Measurements from ENCODE around the gene NEUROD2.

The NEUROD2 gene

DNA sequence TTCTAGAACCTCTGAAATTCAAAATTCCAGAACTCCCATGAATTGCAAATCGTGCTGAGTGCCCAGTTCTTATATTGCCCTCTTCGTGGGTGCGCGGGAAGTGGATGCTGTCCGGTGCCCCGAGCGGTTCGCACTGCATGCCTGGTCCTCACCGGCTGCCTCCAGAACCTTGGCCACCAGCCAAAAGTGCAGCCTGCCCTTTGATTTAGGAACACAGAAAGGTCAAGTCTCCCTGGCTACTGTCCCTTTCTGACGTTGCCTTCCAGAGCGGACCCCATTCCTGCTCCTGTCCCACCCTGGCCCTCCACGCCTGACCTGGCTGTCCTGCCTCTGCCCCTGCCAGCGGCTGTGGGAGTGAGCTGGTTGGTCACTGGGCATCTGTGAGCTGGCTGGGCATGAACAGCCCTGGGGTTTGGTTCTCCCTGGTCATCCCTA lies 9.7 kb downstream of the NEUROD2 start:
- TF ChIP-seq CTCF (IDR thresholded peaks at IDR 0.05; ENCODE audit: low read depth, low read length, missing control alignments), result no peak
- no peak overlapping the region for H3K4me3 ChIP-seq (ENCODE audit: low read depth, low read length)
- DNase-seq (ENCODE audit: low read depth), result no peak

DNA sequence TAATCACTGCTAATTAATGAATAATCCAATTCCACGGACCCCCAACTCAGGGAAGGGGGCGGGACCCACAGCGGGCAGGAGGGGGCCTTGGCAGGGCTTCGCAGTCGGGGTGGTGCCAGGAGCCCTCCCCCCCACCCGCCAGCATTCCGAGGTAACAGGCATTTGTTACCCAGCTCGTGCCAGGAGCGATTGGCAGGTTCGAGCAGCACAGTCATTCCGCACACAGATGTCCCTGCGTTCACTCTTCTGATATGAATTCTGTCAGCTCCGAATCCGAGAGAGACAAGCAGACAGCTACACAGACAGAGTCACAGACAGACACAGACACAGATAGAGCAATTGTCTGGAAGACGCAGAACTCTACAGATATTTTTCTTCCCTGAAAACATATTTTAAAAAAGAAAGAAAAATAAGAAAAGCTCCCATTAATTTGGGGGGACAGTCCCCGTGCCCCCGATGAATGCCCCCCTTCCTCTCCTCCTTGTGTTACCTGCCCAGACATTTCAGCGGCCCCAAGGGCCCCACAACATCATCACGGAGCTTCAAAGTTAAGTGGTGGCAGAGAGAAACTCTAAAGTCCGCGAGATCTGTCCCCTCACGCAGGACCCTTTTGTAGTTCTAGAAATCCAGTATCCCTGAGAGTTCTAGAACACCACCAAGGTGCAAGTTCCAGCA lies 10.2 kb downstream of the NEUROD2 start:
- DNase-seq (ENCODE audit: low read depth), result no peak

DNA sequence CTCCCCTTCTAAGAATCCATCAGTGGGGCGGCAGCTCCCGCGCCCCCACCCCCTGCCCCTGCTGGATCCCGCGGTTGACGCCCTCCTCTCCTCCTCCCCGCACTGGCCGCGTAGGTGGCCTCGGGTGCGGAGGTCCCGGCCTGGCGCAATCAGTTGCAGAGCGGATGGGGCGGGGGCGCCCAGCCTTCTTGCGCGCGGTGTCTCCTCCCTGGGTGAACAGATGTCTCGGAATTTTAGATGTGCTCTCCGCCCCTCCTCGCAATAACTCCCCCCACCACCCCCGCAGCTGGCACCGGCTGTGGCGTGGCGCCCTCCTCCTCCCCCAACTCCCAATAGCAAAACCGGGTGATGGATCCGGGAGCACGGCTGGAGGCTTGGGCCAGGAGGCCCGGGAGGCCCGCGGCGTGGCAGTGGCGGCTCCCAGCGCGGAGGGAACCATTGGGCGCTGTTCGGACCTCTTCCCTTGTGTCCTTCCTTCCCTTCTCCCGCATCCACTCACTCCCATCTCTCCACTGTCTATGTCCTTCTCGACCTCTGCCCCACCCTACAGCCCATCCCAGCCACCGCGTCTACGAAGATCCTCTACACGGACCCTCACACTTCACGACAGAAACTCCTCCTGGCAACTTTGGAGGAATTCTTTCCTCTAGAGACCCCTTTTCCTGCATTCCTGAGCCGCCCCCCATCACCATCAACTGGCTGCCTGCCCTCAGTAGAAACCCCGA lies 11.0 kb downstream of the NEUROD2 start:
- H3K4me3 ChIP-seq (ENCODE audit: low read depth, low read length), result no peak overlapping the region
- no peak for TF ChIP-seq CTCF (IDR thresholded peaks at IDR 0.05; ENCODE audit: low read depth, low read length, missing control alignments)
- no peak for DNase-seq (ENCODE audit: low read depth)

More for the DNA sequence above, 10.2 kb downstream of the NEUROD2 start:
- TF ChIP-seq CTCF (IDR thresholded peaks at IDR 0.05; ENCODE audit: low read depth, low read length, missing control alignments), result no peak
- H3K4me3 ChIP-seq (ENCODE audit: low read depth, low read length), result no peak overlapping the region

DNA sequence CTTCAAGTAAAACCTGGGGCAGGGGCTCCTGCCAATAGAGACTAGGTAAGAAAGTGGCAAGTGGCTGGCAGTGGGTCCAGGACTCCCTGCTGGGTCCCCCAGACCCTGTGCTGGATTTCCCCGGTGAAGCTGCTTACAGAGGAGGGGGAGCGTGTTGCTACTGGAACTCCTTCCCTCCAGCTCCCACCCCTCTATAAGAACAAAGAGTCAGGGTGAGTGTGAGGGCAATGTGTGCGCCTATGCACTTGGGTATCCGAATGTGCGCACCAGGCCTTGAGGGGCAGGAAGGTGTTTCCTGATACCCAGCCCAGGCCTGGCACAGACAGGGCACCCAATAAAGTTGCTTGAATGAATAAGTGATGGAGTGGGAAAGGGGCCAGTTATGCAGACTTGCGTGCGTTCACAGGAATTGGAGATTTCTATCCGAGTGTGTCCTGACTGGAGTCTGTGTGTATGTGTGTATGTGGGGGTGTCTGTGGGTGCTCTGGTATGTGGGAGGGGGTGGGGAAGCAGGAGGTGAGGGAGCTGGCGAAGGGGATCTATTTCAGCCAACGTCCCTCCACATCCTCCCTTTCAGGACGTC lies 11.7 kb downstream of the NEUROD2 start:
- no peak overlapping the region for H3K4me3 ChIP-seq (ENCODE audit: low read depth, low read length)

GRCh38 chr17:39595294-39595693 lies 12.4 kb downstream of the NEUROD2 start:
- H3K4me3 ChIP-seq (ENCODE audit: low read depth, low read length), result no peak overlapping the region
- DNase-seq (ENCODE audit: low read depth), result no peak
- TF ChIP-seq CTCF (IDR thresholded peaks at IDR 0.05; ENCODE audit: low read depth, low read length, missing control alignments), result no peak

More for the DNA sequence above, 11.7 kb downstream of the NEUROD2 start:
- no peak for TF ChIP-seq CTCF (IDR thresholded peaks at IDR 0.05; ENCODE audit: low read depth, low read length, missing control alignments)
- DNase-seq (ENCODE audit: low read depth), result no peak

DNA sequence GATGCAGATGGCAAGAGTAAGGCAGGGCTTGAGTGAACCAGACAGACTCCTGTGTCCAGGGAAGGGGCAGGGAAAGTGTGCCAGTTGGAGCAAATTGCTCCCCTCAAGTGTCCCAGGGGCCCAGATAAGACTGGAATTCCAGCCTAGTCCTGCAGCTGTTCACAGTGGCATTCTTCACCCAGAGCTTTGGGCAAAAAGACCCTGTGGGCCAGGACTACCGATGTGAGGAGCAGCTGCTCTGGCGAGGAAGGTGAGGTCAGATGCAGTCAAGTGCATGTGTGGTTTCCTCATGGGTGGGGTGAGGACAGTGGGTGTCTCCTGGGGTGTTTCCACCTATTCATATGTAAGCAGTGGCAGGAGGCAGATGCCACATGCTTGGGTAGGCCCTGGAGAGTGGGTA lies 14.3 kb downstream of the NEUROD2 start:
- DNase-seq (ENCODE audit: low read depth), result no peak
- H3K4me3 ChIP-seq (ENCODE audit: low read depth, low read length), result no peak overlapping the region
- TF ChIP-seq CTCF (IDR thresholded peaks at IDR 0.05; ENCODE audit: low read depth, low read length, missing control alignments), result no peak
